Epithelial cell of prostate (primary cell): Measurements from ENCODE around the gene PSD4.
A peak's percentile ranks its signal among the peaks of the same experiment; 100 is the strongest.

Source experiments
- DNase-seq: peaks from one replicate; pipeline ENCODE4 v3.0.0-alpha.2; 2011; ENCODE audit warnings: low read depth, low spot score
- H3K27ac ChIP-seq: fragments of 450-650 bp; 2 replicates; pipeline ENCODE4 v1.5.1; 2017; ENCODE audit warnings: mild to moderate bottlenecking

PSD4 gene

DNA sequence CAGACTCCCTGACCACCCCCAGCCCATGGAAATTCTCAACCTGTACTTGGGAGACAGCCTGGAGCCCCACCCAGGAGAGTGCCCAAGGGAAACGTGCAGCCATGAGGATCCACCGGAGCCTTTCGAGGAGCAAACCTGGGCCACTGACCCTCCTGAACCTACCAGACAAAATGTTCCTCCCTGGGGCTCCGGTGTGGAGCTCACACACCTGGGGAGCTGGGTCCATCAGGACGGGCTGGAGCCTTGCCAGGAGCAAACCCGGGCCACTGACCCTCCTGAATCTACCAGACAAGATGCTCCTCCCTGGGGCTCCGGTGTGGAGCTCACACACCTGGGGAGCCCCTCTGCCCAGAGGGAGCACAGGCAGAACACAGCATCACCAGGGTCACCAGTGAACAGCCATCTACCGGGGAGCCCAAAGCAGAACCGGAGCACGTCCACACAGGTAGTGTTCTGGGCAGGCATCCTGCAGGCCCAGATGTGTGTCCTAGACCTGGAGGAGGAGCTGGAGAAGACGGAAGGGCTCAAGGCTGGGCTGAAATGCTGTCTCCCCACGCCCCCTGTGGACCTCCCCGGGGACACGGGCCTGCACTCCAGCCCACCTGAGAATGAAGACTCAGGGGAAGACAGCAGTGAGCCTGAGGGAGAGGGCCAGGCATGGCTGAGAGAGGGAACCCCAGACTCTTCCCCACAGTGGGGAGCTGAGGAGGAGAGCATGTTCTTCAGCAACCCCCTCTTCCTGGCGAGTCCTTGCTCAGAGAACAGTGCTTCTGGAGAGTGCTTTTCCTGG lies 8.9 kb downstream of the PSD4 start:
- DNase-seq: no peak
- H3K27ac ChIP-seq: no peak overlapping the region

DNA sequence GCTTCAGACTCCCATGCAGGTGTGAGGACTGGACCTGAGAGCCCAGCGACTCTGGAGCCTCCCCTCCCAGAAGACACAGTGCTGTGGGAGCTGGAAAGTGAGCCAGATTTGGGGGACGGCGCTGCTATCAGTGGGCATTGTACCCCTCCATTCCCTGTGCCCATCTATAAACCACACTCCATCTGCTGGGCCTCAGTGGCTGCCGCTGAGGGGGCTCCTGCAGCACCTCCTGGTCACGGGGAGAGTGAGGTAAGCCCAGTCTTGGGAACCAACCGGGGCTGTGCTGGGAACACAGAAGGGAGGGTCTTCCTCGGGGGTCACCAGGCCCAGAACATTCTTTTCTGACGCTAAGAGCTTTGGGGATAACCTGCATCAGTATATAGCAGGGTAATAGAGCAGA lies 9.5 kb downstream of the PSD4 start:
- no peak overlapping the region for H3K27ac ChIP-seq
- DNase-seq: no peak

GRCh38 chr2:113183703-113184102 lies 9.9 kb downstream of the PSD4 start:
- H3K27ac ChIP-seq: no peak overlapping the region
- no peak for DNase-seq

- no peak overlapping the region for H3K27ac ChIP-seq
- DNase-seq: no peak
These were observed 10.9 kb downstream of the PSD4 start for GRCh38 chr2:113184531-113185230.

- DNase-seq: no peak
- H3K27ac ChIP-seq: no peak overlapping the region
These were observed 12.1 kb downstream of the PSD4 start for GRCh38 chr2:113185664-113186432.

GRCh38 chr2:113186433-113186796 lies 12.6 kb downstream of the PSD4 start:
- H3K27ac ChIP-seq: no peak overlapping the region
- DNase-seq: no peak

- H3K27ac ChIP-seq: no peak overlapping the region
- no peak for DNase-seq
These were observed 14.0 kb downstream of the PSD4 start for GRCh38 chr2:113187771-113188170.

DNA sequence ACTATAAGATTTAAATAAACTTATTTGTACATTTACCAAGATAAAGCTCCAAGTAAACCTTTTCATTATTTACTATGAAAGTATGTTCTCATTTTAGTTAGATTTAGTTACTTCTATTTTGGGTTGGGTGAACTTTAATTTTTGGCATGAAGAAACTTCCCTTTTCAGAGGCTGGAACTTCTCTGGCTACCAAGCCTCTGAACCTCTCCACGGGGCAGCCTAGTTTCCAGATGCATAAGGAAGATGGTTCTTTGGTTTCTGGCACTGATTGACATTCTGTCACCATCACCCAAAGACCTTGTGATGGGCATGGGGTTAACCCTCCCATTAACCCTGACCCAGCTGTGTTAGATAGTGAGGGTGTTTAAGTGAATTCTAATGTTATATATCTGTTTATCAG lies 17.1 kb downstream of the PSD4 start:
- DNase-seq: no peak
- H3K27ac ChIP-seq: no peak overlapping the region

- H3K27ac ChIP-seq: no peak overlapping the region
- DNase-seq: no peak
These were observed 18.8 kb downstream of the PSD4 start for GRCh38 chr2:113192459-113193100.

DNA sequence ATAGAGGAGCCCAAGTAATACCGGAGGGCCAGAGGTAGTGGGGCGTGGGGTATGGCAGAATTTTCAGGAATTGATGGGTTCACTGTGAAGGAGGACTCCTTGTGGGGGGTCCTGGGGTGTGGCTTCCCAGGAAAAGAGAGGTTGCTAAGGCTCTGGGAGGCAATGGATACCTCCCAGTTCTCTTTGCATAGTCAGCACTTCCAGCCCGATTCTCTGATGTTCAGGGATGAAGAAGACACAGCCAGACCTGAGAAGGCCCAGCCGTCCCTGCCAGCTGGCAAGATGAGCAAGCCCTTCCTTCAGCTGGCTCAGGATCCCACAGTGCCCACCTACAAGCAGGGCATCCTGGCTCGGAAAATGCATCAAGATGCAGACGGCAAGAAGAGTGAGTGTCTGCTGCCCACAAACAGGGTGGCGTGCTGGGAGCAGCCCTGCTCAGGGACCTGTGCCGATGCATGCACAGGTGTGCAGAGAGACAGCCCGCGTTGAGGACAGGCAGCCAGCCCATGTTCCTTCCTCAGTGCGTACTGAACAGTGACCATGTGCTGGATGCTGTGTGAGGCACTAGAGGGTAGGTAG lies 22.2 kb downstream of the PSD4 start:
- DNase-seq: no peak
- no peak overlapping the region for H3K27ac ChIP-seq

- no peak for DNase-seq
- H3K27ac ChIP-seq: no peak overlapping the region
These were observed 23.1 kb downstream of the PSD4 start for GRCh38 chr2:113196839-113197238.

GRCh38 chr2:113197347-113198047 lies 23.7 kb downstream of the PSD4 start:
- DNase-seq: no peak
- H3K27ac ChIP-seq: no peak overlapping the region

GRCh38 chr2:113198048-113198789 lies 24.4 kb downstream of the PSD4 start:
- peak overlapping the region; percentile 88 for H3K27ac ChIP-seq
- no peak for DNase-seq

- peak overlapping the region; percentile 88 for H3K27ac ChIP-seq
- DNase-seq: peak; percentile 49
These were observed 25.2 kb downstream of the PSD4 start for GRCh38 chr2:113198790-113199612.

- peak overlapping the region; percentile 88 for H3K27ac ChIP-seq
- no peak for DNase-seq
These were observed 26.5 kb downstream of the PSD4 start for GRCh38 chr2:113200236-113200635.

DNA sequence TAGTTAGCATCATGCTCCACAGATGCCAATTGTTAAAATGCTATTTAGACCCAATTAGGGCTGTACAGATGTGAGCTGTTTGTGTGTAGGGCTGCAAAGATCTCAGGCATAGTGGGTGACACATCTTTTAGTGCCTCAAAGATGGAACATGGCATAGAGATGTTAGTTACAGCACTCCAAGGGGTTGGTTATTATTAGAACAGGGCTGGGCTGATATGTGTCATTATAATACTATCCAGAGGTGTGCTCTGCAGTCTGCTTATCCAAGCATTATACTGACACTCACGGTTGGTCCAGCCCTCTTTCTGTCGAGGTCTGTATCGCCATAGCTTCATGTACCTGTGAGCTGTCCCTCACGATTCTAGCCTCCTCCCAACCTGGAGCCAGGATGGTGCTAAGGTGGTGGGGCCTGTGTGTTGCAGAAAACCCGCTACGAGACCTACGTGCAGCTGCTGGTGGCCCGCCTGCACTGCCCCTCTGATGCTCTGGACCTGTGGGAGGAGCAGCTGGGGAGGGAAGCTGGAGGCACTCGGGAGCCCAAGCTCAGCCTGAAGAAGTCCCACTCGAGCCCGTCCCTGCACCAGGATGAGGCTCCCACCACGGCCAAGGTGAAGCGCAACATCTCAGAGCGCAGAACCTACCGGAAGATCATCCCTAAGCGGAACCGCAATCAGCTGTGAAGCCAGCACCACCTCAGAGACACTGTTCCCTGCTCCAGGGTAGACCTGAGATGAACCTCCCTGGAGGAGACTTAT lies 27.1 kb downstream of the PSD4 start:
- DNase-seq: no peak
- H3K27ac ChIP-seq: peak overlapping the region; percentile 88

DNA sequence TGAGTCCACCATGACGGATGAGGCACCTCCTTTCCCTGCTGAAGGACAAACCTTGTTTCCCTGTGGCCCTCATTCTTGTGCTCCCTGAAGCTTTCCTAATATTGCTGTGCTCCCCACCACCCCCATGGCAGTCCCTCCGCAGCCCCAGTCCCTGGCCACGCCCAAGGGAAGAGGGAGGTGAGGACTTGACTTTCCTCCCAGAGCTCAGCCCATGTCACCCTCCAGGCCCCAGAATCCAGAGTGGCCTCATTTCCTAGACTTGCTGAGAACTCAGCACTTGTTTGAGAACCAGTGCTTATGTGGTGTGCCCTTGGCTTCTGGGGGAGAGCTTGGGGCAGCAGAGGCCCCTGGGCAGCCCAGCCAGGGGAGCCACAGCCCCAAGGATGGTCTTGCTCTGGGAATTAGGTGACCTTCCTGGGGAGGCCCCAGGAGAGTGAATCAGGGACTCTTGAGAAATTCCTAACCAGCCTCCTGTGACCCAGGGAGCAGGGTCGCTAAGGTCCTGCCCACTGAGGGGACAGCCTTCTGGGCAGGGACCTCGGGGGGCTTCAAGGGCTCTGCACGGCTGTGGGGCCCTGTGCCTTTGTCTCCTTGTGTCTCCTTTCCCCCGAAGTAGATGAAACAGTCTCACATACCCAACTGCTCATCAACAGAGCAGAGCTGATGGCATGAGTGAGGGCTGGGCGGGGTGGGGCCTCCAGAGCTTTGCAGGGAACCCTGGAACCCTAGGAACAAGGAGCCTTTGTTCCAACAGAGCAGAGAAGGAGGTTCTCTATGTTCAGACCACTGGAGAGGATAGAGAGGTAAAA lies 27.9 kb downstream of the PSD4 start:
- no peak for DNase-seq

More for the DNA sequence above, 27.9 kb downstream of the PSD4 start:
- H3K27ac ChIP-seq: peak overlapping the region; percentile 88
